Measurements from ENCODE around the gene CCDC3. TPM values are rescaled to one million over a fixed set of nuclear protein-coding genes. Genes with fewer than 3 reads are reported as not detected.

The CCDC3 gene
- total and polyA plus RNA-seq, 2 of the 8 experiments (the other 6 are each of a cell fraction or from before 2014, with no cell fraction given) = 3.4 to 3.7 TPM

GRCh38 chr10:13046851-13047528 lies 45.5 kb upstream of the CCDC3 start (continued):
- TF ChIP-seq CHD7 (IDR thresholded peaks at IDR 0.05; ENCODE audit: insufficient replicate concordance, low read length) = no peak
- no peak for TF ChIP-seq RFX5 (IDR thresholded peaks at IDR 0.05; ENCODE audit: borderline replicate concordance, low read depth, low read length)
- no peak for TF ChIP-seq JUN (IDR thresholded peaks at IDR 0.05; ENCODE audit: low read depth, low read length)
- no peak for TF ChIP-seq JUND (IDR thresholded peaks at IDR 0.05; ENCODE audit: low read length)
- no peak for TF ChIP-seq ATF2 (IDR thresholded peaks at IDR 0.05; ENCODE audit: low read length)
- TF ChIP-seq EP300 (IDR thresholded peaks at IDR 0.05; ENCODE audit: borderline replicate concordance in 1 of 2, low read depth in 2 of 2, low read length in 2 of 2) = no peak
- TF ChIP-seq POLR2AphosphoS5 (IDR thresholded peaks at IDR 0.05; ENCODE audit: low read depth, low read length) = no peak
- no peak for TF ChIP-seq KDM5A (IDR thresholded peaks at IDR 0.05; ENCODE audit: low read length)
- no peak for TF ChIP-seq NANOG (IDR thresholded peaks at IDR 0.05; ENCODE audit: insufficient read depth, low read depth, low read length, poor library complexity, severe bottlenecking)

All from H1 (cell line).